ENCODE results near the gene RYR3. TPM values are rescaled to one million over a fixed set of nuclear protein-coding genes. Genes with fewer than 3 reads are reported as not detected.

RYR3 gene
- total and polyA plus RNA-seq, 2 donors (not counting 1 experiment from before 2014, with no cell fraction given): 0.17 TPM; not detected in 1

- H2AFZ ChIP-seq (ENCODE audit: low read length): no peak overlapping the region
- no peaks in the 10 kb centered on the region for H3K79me2 ChIP-seq (ENCODE audit: control insufficient read depth, insufficient read depth, low read length)
- no peaks in the 10 kb centered on the region for H4K20me1 ChIP-seq (ENCODE audit: control insufficient read depth, extremely low read depth, insufficient read depth, low read length)
- no peak overlapping the region for H3K4me2 ChIP-seq (ENCODE audit: extremely low read depth, insufficient read depth, low read length)
- no peaks in the 10 kb centered on the region for H3K9me3 ChIP-seq (ENCODE audit: control insufficient read depth, insufficient read depth, low read depth, low read length)
- H3K27ac ChIP-seq (ENCODE audit: insufficient read depth, low read length): no peak overlapping the region
- H3K4me1 ChIP-seq (ENCODE audit: control insufficient read depth, extremely low read depth, insufficient read depth, low read length): no peaks in the 10 kb centered on the region
- H3K4me3 ChIP-seq (replicated peaks in 1 of 4; ENCODE audit: control extremely low read depth in 1 of 4, insufficient read depth in 1 of 4, low read depth in 3 of 4, low read length in 4 of 4): no peak overlapping the region
- no peak overlapping the region for H3K9ac ChIP-seq (ENCODE audit: insufficient read depth, low read length)
- H3K36me3 ChIP-seq (ENCODE audit: control insufficient read depth, insufficient read depth, low read length): no peaks in the 10 kb centered on the region
- no peak for DNase-seq (ENCODE audit: low read depth in 2 of 2)
- TF ChIP-seq, protein P1, sequence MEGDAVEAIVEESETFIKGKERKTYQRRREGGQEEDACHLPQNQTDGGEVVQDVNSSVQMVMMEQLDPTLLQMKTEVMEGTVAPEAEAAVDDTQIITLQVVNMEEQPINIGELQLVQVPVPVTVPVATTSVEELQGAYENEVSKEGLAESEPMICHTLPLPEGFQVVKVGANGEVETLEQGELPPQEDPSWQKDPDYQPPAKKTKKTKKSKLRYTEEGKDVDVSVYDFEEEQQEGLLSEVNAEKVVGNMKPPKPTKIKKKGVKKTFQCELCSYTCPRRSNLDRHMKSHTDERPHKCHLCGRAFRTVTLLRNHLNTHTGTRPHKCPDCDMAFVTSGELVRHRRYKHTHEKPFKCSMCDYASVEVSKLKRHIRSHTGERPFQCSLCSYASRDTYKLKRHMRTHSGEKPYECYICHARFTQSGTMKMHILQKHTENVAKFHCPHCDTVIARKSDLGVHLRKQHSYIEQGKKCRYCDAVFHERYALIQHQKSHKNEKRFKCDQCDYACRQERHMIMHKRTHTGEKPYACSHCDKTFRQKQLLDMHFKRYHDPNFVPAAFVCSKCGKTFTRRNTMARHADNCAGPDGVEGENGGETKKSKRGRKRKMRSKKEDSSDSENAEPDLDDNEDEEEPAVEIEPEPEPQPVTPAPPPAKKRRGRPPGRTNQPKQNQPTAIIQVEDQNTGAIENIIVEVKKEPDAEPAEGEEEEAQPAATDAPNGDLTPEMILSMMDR (conservative IDR thresholded peaks at IDR 0.05 in 1 of 2, IDR thresholded peaks at IDR 0.05 in 1 of 2; ENCODE audit: low read depth in 1 of 2, low read length in 2 of 2): no peak
- no peak for TF ChIP-seq EZH2 (IDR thresholded peaks at IDR 0.05; ENCODE audit: low read length, missing control alignments)
- H3K27me3 ChIP-seq (ENCODE audit: control insufficient read depth, insufficient read depth, low read length): no peaks in the 10 kb centered on the region
Observed at GRCh38 chr15:33888176-33888575, 577.4 kb downstream of the RYR3 start.

GRCh38 chr15:33894193-33894592, 583.4 kb downstream of the RYR3 start:
- no peaks in the 10 kb centered on the region for H3K27me3 ChIP-seq (ENCODE audit: control insufficient read depth, insufficient read depth, low read length)
- TF ChIP-seq, protein P1 (conservative IDR thresholded peaks at IDR 0.05 in 1 of 2, IDR thresholded peaks at IDR 0.05 in 1 of 2; ENCODE audit: low read depth in 1 of 2, low read length in 2 of 2): no peak
- no peak for TF ChIP-seq EZH2 (IDR thresholded peaks at IDR 0.05; ENCODE audit: low read length, missing control alignments)

GRCh38 chr15:33902043-33902442, 591.3 kb downstream of the RYR3 start:
- Histone ChIP-seq H4K20me1 (ENCODE audit: control insufficient read depth, extremely low read depth, insufficient read depth, low read length) (no peaks in the 10 kb centered on the region), H3K79me2 (ENCODE audit: control insufficient read depth, insufficient read depth, low read length) (no peaks in the 10 kb centered on the region), H3K9me3 (ENCODE audit: control insufficient read depth, insufficient read depth, low read depth, low read length) (no peaks in the 10 kb centered on the region), H2AFZ (ENCODE audit: low read length) (no peak overlapping the region), H3K27me3 (ENCODE audit: control insufficient read depth, insufficient read depth, low read length) (no peaks in the 10 kb centered on the region), H3K4me2 (ENCODE audit: extremely low read depth, insufficient read depth, low read length) (no peak overlapping the region), H3K4me3 (replicated peaks in 1 of 4; ENCODE audit: control extremely low read depth in 1 of 4, insufficient read depth in 1 of 4, low read depth in 3 of 4, low read length in 4 of 4) (no peak overlapping the region), H3K27ac (ENCODE audit: insufficient read depth, low read length) (no peak overlapping the region), H3K36me3 (ENCODE audit: control insufficient read depth, insufficient read depth, low read length) (no peaks in the 10 kb centered on the region), H3K9ac (ENCODE audit: insufficient read depth, low read length) (no peak overlapping the region), H3K4me1 (ENCODE audit: control insufficient read depth, extremely low read depth, insufficient read depth, low read length) (no peaks in the 10 kb centered on the region)
- DNase-seq (ENCODE audit: low read depth in 2 of 2): no peak
- TF ChIP-seq EZH2 (IDR thresholded peaks at IDR 0.05; ENCODE audit: low read length, missing control alignments): no peak
- TF ChIP-seq, protein P1 (conservative IDR thresholded peaks at IDR 0.05 in 1 of 2, IDR thresholded peaks at IDR 0.05 in 1 of 2; ENCODE audit: low read depth in 1 of 2, low read length in 2 of 2): no peak

More at GRCh38 chr15:33894193-33894592, 583.4 kb downstream of the RYR3 start:
- DNase-seq (ENCODE audit: low read depth in 2 of 2): no peak
- no peaks in the 10 kb centered on the region for H3K9me3 ChIP-seq (ENCODE audit: control insufficient read depth, insufficient read depth, low read depth, low read length)
- H3K79me2 ChIP-seq (ENCODE audit: control insufficient read depth, insufficient read depth, low read length): no peaks in the 10 kb centered on the region
- no peak overlapping the region for H3K4me2 ChIP-seq (ENCODE audit: extremely low read depth, insufficient read depth, low read length)
- H3K36me3 ChIP-seq (ENCODE audit: control insufficient read depth, insufficient read depth, low read length): no peaks in the 10 kb centered on the region
- no peak overlapping the region for H3K4me3 ChIP-seq (replicated peaks in 1 of 4; ENCODE audit: control extremely low read depth in 1 of 4, insufficient read depth in 1 of 4, low read depth in 3 of 4, low read length in 4 of 4)
- no peaks in the 10 kb centered on the region for H3K4me1 ChIP-seq (ENCODE audit: control insufficient read depth, extremely low read depth, insufficient read depth, low read length)
- no peak overlapping the region for H2AFZ ChIP-seq (ENCODE audit: low read length)
- no peak overlapping the region for H3K9ac ChIP-seq (ENCODE audit: insufficient read depth, low read length)
- H4K20me1 ChIP-seq (ENCODE audit: control insufficient read depth, extremely low read depth, insufficient read depth, low read length): no peaks in the 10 kb centered on the region
- H3K27ac ChIP-seq (ENCODE audit: insufficient read depth, low read length): no peak overlapping the region
